HG02571 (cell line): ENCODE results near the gene FGF1.

Experiments used
- ATAC-seq: cut with Tn5 transposase; IDR thresholded peaks from one replicate; pipeline ENCODE4 v1.9.1; 2021; ENCODE audit warnings: mild to moderate bottlenecking, moderate library complexity; ENCODE audit not compliant: unreplicated experiment

Gene FGF1

DNA sequence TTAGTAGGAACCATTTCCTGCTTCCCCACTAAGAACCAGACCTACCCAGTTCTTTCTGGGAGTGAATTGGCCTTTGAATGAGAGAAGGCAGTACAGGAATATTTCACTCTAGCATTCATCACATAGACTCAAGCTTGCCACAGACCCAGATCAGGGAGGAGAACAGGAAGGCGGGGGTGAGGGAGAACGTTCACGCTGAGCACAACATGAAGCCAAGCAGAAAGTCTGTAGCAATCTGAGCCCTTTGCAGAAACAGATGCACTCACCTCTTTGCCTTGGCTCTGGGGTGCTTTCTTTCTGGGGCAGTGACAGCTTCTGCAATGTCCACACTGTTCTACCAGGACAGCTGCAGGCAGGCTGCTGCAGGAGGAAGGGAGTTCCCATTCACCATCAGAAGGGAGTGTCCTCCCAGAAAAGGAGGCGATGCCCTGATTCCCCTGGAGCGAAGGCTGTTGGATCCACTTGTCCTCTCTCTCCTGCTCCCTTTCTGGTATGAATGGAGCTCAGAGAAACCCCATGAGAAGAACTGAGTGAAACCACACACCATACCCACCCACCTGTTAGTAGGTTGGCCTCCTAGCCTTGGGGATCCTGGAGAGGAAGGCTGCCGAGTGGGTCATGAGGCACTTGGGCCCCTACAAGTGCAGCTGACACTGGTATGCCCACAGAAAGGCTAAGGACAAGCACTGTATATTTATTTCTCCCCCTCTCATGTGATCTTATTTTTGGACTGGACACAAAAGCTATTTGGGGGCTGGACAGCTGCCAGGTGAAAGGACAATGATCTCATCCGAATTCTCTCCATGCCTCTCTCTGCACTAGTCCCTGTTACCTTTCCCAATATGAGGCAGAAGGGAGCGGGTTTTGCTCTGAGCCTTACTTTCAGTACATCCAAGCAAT is 11.7 kb upstream of the FGF1 start:
- no peak for ATAC-seq

DNA sequence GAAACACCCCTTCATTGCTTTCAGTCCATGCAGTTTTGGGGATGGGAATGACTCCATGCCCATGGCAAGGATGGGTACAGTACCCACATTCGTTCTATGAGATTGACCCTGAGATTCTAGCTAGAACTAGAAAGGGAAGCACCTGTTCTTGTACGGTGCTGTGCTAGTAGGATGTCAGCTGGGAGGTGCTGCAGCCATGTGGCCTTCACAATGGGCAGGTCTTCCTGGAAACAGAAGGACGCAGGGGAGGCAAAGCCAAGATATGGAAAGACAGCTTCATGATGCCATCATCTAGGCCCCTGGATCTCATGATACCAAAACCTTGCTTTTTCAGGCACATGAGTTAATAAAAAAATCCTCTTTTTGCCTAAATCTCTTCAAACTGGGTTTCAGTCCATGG is 10.5 kb upstream of the FGF1 start:
- ATAC-seq, result no peak

DNA sequence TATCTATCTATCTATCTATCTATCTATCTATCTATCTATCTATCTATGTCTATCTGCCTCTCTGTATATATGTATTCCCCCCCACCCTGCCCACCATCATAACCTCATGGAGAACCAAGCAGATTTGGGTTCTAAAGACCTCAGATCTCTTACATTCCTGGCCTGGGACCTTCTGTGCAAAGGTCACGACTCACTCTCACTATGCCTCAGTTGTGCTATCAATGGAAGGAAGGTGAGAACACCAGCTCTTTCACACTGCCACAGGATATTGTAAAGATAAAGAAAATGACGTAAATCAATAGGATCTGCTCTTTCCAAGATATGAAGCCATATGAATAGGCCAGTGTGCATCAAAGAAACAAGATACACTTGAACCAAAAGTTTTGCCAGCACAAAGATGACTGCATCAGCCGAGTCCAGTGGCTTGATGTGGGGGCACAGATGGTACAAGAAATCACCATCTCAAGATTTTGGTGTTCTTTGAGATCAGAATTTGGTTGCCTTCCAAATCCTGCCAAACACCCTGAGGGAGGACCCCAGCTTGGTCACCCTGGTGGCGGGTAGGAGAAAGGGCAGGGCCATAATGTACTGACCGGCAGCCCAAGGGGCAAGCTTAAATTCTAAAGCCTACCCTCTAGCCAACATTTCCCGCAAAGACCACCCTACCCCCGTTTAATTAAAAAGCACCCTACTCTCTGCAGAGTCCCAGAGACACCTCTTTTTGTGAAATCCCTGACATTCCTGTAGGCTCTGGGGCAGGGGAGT is 8.4 kb upstream of the FGF1 start:
- no peak for ATAC-seq

DNA sequence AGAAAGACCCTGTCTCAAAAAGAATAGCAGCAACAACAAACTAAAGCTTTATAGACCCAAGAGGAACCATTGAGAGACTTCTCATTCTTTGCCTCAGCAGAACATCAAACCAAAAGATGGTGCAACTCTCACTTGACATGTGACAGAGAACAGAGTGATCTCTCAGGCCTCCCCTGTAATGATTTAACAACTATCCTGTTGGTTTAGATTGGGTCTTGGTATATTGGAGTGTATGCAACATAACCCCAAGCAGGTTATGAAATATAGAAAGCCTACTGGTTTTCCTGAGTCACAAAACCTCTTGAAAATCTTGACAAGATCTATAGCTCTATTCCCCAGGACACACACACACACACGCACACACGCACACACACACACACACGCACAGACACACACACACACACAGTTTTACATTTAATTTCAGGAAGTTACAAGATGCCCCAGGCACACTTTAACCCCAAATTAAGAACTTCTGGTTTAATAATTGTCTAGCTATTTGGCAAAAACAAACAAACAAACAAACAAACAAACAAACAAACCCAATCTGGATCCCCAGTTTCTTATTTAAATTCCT is 6.5 kb upstream of the FGF1 start:
- no peak for ATAC-seq

DNA sequence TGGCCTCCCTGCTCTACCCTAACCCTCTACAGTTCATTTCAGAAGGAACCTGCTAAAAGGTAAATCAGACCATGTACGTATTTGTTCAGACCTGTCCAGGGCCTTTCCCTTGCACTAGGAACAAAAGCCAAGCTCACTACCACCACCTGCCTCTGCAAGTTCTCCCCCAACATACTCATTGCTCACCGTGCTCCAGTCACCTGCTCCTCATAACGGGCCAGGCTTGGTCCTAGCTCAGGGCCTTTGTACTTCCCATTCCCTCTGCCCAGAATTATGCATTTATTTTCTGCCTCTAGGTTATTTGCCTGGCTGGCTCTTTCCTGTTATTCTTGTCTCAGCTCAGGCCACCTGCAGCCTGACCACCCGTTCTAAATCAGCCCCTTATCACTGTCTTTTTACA is 4.8 kb upstream of the FGF1 start:
- no peak for ATAC-seq

DNA sequence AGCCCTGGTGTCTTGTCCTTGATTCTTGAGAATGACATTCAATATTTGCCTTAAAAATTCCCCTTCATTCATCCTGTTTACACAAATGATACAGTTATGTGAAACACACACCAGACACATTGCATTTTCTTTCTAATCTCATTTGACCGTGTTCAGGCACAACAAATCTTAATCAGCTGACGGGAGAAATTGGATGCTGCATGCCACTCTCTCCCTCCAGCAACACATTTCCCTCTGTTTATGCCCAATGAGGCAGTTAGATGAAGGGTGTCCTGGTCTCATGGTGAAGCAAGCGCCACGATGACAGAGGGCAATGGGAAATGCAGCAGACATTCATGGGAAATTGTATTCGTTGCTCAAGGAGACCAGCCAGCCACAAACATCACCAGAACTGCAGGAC is 3.2 kb upstream of the FGF1 start:
- ATAC-seq, result no peak

DNA sequence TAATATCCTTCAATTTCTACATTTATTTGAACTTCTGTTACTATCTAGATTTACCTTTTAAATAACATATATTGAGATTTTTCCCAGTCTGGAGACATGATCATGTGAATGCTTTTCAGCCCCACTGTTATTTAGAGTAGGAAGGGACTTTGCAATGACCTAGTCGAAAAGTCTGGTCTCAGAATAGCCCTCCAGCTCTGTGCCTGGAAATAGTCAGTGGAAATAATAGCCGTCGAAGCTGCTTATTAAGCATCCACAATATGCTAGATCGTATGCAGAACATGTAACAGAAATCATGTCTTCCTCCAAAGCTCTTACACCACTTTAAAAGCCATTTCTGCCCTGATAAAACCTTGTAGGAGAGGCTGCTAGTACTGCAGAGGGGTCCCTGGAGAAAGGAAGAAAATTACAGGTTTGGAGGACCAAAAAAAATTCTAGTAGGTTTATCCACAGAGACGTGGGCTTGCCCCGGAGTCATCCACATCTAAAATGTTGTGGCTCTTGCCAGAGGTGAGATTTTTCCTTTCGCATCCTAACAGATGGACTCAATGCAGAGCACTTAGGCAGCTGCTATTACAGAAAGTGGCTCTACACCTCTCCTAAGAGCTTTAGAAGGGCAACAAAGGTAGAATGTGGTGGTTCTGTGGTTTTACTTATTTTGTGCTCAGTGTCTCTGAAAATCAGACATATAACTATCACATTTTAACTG is 2.5 kb upstream of the FGF1 start:
- ATAC-seq, result no peak

DNA sequence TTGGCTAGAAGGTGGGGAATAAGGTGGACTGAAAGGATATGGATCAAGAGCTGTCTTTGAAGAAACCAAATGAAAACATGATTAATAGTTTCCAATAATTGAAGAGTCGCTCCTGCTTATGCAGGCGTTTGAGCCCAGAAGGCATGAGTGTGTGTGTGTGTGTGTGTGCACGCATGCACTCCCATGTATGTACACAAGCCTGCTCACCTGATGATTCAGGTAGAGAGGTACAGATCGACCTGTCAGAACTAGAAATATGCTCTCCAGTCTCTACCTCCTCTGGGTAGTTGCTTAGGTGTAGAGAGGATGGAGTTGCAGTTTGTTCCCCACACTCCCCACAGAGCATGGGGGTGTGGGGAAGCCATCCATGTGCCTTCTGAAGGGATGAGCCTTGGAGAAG is 1.1 kb upstream of the FGF1 start:
- ATAC-seq, result no peak

DNA sequence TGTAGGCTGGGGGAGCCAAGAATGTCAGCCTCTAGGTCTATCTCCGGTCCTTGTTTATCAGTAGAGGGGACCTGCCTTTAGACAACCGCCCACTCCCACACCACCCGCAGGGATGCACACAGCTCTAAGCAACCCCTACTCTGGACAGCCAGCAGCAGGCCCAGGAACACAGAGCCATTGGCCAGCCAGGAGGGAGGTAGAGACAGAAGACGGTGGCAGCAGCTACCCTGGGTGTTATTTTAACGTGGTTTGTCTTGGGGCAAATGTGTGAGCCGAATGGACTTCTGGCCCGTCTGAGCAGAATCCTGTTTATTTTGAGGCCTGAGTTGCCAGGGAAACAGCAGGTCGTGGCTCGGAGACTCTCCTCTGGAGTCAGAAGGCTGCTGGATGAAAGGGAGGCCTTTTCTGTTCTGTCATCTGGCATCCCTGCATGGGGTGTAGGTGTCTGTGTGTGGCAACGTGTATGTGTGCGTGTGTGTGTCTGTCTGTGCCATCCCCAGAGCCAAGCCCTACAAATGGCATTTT is 382 bp upstream of the FGF1 start:
- ATAC-seq, result no peak

DNA sequence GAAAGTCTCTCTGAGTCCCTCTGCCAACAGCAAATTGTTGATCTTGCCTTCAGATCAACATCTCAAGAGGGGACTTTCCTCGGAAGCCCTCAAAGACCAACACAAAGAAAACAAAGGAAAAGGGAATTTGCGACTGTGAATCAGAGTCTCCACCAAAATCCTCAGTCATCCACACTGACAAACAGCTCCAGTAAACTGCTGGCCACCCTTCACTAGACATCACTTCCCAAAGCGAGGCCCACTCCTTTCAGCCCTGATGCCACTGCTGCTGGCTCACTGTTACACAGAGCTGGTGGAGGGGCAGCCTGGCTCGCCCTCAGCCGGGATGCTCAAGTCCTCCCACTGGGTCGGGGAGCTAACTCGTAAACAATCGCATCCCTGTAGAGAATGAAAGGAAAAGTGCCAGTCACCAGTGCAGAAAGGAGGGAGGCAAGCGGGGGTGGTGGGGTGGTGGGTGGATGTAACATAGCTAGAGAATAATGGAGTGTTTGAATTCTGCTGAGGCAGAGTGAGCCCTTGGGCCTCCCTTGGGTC is 1.3 kb downstream of the FGF1 start:
- ATAC-seq, result no peak

DNA sequence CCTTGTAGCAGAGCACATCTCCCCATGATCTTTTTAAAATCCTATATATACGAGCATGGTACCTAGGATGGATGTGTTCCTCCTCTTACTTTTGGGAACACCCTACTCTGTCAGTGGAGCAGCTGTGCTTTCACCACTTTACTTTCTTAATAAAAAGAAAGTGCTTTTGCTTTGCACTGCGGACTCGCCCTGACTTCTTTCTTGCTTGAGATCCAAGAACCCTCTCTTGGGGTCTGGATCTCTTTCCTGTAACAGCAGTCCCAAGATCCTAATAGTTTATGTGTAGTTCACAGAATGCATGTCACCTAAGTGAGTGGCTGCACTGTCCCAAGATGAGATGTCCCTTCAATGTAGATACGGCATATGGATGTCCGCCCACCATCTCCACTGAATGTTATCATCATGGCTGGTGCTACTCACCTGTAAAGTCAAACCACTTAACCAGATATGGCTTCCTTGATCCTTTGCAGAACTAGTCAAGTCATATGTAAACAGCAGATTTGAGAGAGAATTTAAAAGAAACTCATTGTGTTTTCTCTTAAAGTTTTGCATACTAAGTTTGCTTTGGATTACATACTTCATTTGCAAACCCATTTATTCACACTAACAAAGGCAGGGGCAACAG is 1.9 kb downstream of the FGF1 start:
- ATAC-seq, result no peak

DNA sequence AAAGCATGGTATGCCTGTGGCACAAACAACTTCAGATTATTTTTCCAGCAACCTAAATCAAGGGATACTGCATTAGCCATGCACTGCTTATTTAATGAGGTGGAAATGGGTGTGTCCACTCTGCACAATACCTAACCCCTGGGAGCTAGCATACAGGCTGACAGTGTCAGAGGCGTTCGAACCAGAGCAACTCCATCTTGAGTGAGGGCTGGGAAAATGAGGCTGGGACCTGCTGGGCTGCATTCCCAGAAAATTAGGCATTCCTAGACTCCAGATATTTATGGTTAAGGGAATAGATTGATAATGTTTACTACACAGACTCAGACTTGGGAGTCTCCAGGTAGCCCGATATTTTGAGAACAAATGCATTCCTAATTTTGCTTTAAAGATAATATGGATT is 2.8 kb downstream of the FGF1 start:
- no peak for ATAC-seq

DNA sequence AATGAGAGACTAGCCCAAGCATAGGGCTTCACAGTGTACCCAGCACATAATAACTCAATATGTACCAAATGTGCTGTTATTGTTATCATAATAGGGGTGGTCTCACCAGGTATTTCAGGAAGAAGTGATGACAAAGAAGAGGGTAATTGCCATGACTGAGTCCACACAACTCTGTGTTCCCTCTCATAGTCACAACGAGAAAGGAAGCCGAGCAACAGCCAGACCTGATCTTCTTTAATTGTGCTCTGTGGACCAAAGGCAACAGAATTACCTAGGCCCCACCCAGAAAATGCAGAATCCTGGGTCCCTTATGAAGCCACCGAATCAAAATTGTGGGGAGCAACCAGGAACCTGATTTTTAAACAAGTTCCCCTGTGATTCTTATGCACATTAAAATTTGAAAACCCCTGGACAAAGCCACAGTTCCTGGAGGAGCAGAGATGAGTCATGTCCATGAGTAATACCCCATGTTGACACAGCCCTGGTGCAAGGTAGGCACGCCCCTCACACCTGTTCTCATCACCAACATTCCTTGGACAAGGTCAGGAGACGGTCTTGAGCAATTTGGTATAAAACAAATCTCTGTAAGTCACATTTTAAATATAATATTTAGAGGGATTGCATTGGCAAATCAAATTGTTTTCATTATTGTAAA is 5.2 kb downstream of the FGF1 start:
- no peak for ATAC-seq

DNA sequence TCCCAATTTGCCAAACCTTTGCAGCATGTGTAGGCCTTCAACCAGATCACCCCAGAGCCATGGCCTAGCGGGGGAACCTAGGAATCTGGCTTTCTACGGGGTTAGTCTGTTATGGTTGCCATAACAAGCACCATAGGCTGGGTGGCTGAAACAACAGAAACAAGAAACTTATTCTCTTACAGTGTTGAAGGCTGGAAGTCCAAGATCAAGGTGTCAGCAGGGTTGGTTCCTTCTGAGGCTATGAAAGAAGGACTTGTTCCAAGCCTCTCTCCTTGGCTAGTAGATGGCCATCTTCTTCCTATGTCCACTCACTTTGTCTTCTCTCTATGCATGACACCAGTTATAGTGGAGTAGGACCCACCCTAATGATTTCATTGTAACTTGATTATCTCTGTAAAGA is 6.1 kb downstream of the FGF1 start:
- ATAC-seq, result no peak

DNA sequence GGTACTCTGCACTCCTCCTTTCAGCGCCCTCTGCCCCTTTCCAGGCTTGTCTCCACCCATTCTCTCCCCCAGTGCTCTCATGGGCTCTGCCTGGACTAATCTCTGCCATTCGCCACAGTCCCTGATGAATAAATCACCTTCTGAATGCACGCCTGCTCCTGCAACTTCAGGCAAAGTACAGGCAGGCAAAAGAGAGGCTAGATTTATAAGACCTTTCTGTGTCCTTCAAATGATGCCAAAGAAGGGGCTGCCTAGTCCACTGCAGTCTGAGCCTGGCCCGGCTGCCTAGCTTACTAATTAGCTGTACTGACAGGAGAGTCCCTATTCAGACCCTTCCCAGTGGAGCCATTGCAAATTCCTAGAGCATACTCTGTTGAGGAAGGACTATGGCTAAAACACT is 7.4 kb downstream of the FGF1 start:
- no peak for ATAC-seq

DNA sequence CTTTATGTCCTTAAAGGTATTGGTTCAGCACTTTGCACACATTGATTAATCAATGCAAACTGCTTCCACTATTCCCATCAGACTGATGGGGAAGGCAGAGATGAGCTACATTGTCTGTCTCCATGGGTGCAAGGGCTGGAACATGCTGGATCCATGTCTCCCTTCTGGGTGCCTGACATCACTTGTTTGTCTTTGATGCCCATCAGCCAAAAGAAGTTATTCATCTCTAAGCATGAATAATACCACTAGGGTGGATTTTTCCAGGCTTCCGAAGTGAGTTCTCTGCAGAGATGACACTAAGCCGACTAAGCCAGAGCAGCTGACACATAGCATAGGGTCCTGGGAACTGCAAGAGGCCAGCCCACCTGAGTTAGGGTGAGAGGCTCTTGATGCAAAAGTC is 8.7 kb downstream of the FGF1 start:
- no peak for ATAC-seq

DNA sequence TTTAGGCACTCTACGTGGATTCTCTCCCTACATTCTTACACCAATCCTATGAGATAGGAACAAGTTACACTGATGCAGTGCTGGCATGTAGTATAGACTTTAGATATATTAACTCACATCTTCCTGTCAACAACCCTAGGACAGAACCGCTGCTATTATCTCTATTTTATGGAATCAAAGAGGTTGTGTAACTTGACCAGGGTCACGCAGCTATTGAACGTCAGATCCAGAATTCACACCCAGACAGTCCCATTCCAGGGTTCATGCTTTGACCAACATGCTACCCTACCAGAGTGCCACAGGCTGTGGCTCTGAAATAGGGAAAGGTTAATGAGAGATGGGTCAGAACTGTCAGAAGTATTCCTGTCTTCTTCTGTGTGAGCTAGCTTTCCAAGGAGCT is 9.6 kb downstream of the FGF1 start:
- ATAC-seq, result no peak

DNA sequence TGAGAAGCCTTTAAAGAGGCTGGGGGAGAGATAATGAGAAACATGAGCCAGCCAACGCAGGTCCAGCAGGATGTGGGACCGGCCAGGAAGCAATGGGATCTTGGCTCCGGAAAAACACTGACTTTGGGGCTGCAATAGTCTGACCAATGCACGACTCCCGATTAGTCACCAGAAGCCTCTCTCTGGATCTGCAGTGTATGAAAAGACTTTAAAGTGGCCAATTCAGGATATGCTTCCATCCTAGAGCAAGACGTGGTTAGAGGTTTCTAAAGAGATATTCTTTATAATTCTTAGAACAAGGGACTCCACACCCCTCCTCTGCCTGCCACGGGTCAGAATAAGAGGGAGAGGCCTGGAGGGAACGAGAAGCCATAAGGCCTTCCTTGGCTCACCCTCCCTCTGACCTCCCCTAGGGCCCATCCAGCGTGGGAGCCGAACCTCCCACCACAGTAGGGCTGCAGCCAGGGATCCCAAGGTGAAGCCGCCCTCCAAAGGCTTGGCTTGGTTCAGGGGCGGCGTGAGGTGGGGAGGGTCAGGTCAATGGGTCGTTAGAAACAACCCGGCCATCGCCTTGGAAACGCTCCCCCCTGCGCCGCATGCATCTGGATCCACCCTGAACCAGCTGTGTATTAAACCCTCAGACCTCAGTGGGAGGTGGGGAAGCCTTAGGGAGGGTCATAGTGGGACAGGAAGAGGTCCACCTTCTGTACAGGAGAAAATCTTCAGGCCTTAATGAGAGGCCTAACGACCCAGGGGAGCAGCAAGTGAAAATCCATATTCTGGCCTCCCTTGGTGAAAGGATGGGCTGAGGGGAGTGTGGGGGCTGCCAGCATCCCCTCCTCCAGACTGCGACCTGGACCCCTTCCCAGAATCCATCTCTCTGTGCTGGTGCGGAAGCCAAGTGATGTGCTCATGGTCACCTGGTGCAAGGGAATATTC is 11.1 kb downstream of the FGF1 start:
- ATAC-seq, result no peak

DNA sequence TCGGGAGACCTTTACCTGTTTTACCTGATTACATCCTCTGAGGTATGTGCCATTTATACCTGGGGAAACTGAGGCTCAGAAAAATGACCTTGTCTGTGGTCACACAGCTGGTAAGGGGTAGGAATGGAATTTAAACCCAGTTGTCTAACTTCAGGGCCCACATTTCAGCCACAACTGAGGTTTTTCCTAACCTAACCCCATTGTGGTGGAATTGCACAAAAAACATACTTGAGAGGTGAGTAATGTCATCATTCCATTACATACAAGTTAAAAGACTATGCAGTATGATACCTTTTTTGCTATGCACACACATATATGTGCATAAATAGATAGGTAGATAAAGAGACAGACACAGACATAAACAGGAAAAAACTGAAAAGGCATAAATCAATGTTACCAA is 14.1 kb downstream of the FGF1 start:
- no peak for ATAC-seq
